ENCODE results near the gene PRKCB.

PRKCB gene

DNA sequence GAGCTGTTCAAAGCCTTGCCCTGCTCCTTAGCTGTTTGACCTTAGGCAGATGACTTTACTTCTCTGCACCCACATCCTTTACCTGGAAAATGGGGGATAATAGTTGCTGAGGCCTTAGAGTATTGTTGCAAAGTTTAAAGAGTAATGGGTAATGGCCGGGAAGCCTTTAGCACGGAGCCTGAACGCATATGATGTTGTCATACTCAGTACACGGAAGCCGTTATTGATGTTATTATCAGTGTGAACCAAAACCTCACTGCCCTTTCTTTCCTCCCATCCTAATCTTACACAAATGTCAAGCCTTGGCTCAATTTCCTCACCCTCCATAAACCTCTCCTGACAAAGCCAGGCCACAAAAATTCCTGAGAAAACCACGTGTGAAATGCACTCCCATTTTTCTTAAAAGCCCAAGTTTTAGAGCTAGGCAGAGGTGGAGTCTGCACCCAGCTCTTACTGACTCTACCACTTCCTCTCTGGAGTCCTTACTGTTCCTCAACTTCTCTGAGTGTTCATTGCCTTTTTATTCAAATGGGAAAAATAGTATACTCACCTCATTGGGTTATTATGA, 353.1 kb downstream of the PRKCB start:
- Mint-ChIP-seq H3K4me1 (ENCODE audit: low read depth) (no peaks in the 10 kb centered on the region), H3K27me3 (no peaks in the 10 kb centered on the region), H3K27ac (no peak overlapping the region), H3K36me3 (ENCODE audit: low read depth) (peaks cover 76% of the 10 kb centered on the region), H3K9me3 (no peaks in the 10 kb centered on the region), H3K4me3 (no peak overlapping the region)
- intact Hi-C loops (cut with micrococcal nuclease), result no loop called here

DNA sequence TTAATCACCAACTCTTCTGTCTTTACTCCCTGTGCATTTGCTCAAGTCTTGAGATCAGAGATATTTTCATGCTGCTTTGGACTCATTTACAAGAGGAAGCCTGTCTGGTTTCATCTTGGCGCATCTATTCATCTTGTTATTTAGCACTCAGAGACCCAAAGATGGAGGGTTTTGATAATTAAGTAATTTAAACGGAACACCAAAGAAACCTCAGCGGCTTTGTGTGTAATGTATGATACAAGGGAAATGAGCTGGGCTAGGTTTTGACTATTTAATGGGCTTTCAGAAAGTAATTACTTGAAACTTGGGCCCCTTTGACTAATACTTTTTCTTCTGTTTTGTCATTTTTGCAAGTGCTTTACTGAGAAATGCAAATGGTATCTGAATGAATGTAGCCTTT, 354.2 kb downstream of the PRKCB start:
- H3K4me1 Mint-ChIP-seq (ENCODE audit: low read depth), result no peaks in the 10 kb centered on the region
- intact Hi-C loops (cut with micrococcal nuclease), result no loop called here
- H3K27me3 Mint-ChIP-seq, result no peaks in the 10 kb centered on the region
- H3K4me3 Mint-ChIP-seq, result no peak overlapping the region
- H3K9me3 Mint-ChIP-seq, result no peaks in the 10 kb centered on the region
- peaks cover 76% of the 10 kb centered on the region for H3K36me3 Mint-ChIP-seq (ENCODE audit: low read depth)
- H3K27ac Mint-ChIP-seq, result no peak overlapping the region

DNA sequence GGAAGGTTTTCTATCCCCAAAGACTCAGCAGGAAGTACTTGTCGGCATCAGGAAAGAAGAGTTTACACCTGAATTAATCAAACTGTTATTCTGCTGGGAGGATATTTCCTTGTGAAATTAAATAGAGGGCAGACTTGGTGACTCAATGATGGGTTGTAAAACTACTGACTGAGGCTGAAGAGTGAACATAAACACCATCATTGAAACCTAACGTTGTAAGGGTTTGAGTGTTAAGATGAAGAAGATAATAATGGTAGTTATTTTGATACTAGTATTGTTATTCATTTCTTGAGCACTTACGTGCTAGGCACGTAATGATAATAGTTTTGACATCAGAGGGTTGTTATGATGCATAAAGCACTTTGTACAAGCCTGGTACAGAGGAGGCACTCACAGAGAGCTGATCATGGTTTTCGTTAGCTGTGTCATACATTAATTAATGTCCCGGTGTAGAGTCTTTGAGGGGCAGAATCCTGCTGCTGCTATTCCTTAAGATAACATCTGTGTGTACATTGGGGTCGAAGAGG, 356.2 kb downstream of the PRKCB start:
- intact Hi-C loops (cut with micrococcal nuclease), result no loop called here
- H3K9me3 Mint-ChIP-seq, result no peaks in the 10 kb centered on the region
- H3K27me3 Mint-ChIP-seq, result no peaks in the 10 kb centered on the region
- H3K27ac Mint-ChIP-seq, result no peak overlapping the region
- no peaks in the 10 kb centered on the region for H3K4me1 Mint-ChIP-seq (ENCODE audit: low read depth)
- H3K36me3 Mint-ChIP-seq (ENCODE audit: low read depth), result peaks cover 70% of the 10 kb centered on the region
- no peak overlapping the region for H3K4me3 Mint-ChIP-seq

DNA sequence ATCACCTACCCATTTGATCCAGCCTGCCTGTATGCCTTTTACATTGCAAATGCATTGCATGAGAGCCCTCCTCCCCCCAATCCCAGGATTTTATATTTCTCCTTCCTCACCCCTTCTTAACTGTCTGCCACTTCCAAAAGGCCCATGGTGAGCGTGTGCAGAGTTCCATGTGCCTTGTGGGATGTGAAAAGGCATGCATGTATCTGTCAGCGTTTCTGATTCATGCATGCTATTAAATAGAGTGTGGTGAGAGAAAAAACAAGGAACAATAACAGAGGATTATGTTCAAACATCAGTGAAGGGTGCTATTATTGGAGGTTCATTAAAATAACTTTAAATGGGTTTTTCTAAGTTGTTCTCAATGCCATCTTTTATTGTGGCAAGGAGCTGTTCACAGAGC, 359.4 kb downstream of the PRKCB start:
- no peaks in the 10 kb centered on the region for H3K27me3 Mint-ChIP-seq

DNA sequence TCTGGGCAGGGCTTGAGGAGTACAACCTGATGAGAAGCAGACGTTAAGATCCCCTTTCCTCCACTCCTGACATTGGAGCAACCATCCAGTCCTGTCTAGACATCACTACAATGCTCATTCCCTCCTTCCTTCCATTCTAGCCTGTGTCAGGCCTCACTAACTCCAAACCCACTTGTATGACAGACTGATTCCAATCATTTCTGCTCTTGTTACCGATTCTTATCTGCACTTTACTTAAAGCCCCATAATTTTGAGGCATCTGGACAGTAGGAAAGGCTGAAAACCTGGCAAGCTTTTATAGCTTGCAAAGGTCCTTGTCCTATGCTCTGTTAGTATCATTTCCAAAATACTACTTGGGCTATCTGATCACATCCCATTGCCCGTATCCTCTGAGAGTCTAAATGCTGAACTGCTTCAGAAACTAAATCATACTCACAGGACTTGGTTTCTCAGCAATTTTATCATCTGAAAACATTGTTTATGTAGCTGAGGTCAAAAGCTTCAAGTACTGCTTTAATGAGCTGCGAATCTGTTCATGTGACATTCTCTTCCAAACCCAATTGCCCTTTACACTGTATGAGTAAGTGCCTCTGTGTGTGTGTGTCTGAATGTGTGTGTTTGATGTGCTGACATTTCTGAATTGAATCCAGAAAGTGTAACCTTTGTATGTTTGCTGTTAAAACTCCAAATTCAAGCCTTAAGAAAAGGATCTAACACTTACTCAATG, 363.2 kb downstream of the PRKCB start:
- no peaks in the 10 kb centered on the region for H3K4me1 Mint-ChIP-seq (ENCODE audit: low read depth)
- no peaks in the 10 kb centered on the region for H3K9me3 Mint-ChIP-seq
- H3K27me3 Mint-ChIP-seq, result no peaks in the 10 kb centered on the region
- H3K27ac Mint-ChIP-seq, result no peak overlapping the region
- no peak overlapping the region for H3K4me3 Mint-ChIP-seq
- intact Hi-C loops (cut with micrococcal nuclease), result no loop called here
- H3K36me3 Mint-ChIP-seq (ENCODE audit: low read depth), result peaks cover 51% of the 10 kb centered on the region

More for the DNA sequence above, 359.4 kb downstream of the PRKCB start:
- intact Hi-C loops (cut with micrococcal nuclease), result no loop called here
- Mint-ChIP-seq H3K36me3 (ENCODE audit: low read depth) (peaks cover 67% of the 10 kb centered on the region), H3K4me1 (ENCODE audit: low read depth) (no peaks in the 10 kb centered on the region), H3K27ac (no peak overlapping the region), H3K9me3 (no peaks in the 10 kb centered on the region), H3K4me3 (no peak overlapping the region)

DNA sequence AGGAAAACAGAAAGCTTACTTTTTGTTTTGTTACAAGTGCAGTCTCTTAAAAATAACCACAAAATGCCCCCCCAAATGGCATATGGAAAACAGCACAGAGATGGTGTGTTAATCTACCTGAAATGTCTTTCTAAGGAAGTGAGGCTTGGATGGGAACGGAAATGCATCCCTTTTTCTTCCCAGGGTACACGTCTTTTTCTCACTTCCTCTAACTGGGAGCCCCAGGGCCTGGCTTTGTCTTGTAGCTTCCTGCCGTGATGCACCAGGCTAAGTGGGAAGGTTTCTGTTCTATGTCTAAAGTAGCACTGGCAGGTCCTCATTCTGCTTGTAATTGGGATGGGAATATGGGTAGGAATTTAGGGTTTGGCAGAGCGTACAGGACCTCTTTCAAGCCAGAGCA, 367.9 kb downstream of the PRKCB start:
- Mint-ChIP-seq H3K36me3 (ENCODE audit: low read depth) (peaks cover 46% of the 10 kb centered on the region), H3K9me3 (no peaks in the 10 kb centered on the region), H3K27me3 (no peaks in the 10 kb centered on the region), H3K4me3 (no peak overlapping the region), H3K27ac (no peak overlapping the region), H3K4me1 (ENCODE audit: low read depth) (no peaks in the 10 kb centered on the region)
- intact Hi-C loops (cut with micrococcal nuclease), result no loop called here

DNA sequence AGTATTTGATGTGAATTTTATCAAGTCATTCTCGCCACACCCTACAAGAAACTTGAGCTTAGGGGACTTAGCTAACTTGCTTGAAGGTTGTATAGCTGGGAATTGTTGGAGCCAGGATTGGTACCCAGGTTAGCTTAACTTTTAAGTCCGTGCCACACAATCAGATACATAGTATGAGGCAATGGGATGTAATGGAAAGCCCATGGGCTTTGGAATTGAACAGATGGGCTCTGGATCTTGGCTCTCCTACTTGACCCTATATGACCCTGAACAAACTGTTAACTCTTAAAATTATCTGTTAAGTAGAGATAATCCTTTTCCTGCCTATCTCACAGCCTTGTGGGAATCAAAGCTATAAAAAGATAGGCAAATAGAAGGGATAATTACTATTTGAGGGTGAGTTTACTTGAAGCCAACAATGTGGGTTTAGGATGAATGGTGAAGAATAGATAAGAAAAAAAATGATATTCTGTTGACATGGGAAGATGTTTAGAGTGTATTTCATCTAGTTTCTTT, 368.4 kb downstream of the PRKCB start:
- intact Hi-C loops (cut with micrococcal nuclease), result no loop called here
- H3K4me1 Mint-ChIP-seq (ENCODE audit: low read depth), result no peaks in the 10 kb centered on the region
- no peak overlapping the region for H3K4me3 Mint-ChIP-seq
- no peaks in the 10 kb centered on the region for H3K9me3 Mint-ChIP-seq
- H3K27ac Mint-ChIP-seq, result no peak overlapping the region
- peaks cover 43% of the 10 kb centered on the region for H3K36me3 Mint-ChIP-seq (ENCODE audit: low read depth)
- no peaks in the 10 kb centered on the region for H3K27me3 Mint-ChIP-seq

DNA sequence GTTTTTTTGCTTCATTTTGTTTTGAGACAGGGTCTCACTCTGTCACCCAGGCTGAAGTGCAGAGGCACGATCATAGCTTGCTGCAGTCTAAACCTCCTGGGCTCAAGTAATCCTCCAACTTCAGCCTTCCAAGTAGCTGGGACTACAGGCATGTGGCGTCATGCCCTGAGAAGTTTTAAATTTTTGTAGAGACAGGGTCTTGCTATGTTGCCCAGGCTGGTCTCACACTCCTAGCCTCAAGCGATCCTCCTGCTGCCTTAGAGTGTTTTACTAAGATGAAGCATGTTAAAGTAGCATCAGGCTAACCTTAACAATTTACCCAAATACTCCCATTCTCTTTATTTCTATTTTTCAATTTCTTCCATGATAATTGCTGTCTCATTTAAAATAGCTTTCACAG, 371.1 kb downstream of the PRKCB start:
- Mint-ChIP-seq H3K27me3 (no peaks in the 10 kb centered on the region), H3K27ac (no peak overlapping the region), H3K4me1 (ENCODE audit: low read depth) (no peaks in the 10 kb centered on the region), H3K4me3 (no peak overlapping the region), H3K9me3 (no peaks in the 10 kb centered on the region), H3K36me3 (ENCODE audit: low read depth) (peaks cover 42% of the 10 kb centered on the region)
- intact Hi-C loops (cut with micrococcal nuclease), result no loop called here

DNA sequence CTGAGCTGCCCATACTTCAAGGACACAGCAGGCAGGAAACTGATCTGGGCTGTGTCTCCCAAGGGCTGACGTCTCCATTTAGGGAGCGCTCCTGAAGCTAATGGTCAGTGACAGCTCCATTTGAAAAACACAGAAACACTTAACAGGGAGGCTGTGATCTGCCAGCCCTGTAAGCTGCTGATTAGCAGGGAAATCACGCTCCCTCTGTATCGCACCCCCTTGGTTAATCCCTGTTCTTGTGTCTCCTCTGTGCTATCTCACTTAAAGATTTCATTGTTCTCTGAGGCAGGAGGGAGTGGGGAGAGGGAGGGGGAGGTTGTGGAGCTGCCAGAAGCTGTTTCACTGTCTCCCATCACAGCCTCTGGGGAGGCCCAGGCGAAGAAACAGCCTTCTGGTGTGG, 372.9 kb downstream of the PRKCB start:
- H3K27me3 Mint-ChIP-seq, result no peaks in the 10 kb centered on the region
- H3K4me1 Mint-ChIP-seq (ENCODE audit: low read depth), result no peaks in the 10 kb centered on the region
- no peak overlapping the region for H3K27ac Mint-ChIP-seq
- no peak overlapping the region for H3K4me3 Mint-ChIP-seq
- H3K36me3 Mint-ChIP-seq (ENCODE audit: low read depth), result peaks cover 43% of the 10 kb centered on the region
- intact Hi-C loops (cut with micrococcal nuclease), result no loop called here
- H3K9me3 Mint-ChIP-seq, result no peaks in the 10 kb centered on the region

DNA sequence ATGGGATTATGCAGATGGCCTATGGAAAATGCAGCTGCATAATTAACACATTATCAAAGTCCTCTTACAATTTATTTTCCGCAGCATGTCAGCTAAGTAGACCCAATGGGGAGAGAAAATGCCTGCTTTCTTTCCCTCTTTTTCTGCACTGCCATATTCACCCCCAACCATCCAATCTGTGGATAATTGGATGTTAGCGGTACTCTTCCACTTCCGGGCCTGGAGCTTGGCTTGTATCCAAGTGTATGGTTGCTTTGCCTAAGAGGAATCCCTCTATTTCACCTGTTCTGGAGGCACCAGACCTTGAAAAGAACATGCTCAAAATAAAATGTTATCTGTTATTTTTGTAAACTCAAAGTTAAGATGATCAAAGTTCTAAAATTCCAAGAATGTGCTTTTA, 379.2 kb downstream of the PRKCB start:
- Mint-ChIP-seq H3K27ac (no peak overlapping the region), H3K27me3 (no peaks in the 10 kb centered on the region), H3K4me3 (no peak overlapping the region), H3K4me1 (ENCODE audit: low read depth) (no peaks in the 10 kb centered on the region), H3K9me3 (no peaks in the 10 kb centered on the region), H3K36me3 (ENCODE audit: low read depth) (peaks cover 32% of the 10 kb centered on the region)
- intact Hi-C loops (cut with micrococcal nuclease), result no loop called here

DNA sequence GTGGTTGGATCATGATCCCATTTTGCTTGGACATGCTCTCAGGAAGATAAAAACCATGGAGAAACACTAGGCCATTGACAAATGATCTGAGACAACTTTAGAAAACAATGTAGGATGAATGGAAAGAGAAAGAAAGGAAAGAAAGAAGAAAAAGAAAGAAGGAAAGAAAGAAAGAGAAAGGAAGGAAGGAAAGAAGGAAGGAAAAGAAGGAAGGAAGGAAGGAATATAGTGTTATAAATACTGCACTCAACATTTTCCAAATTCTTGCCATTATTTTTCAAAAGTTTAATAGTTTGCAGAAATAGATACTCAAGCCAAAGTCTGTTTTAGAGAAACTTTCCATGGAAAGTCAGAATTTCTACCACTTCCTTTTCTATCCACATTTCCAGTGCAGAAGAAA, 381.2 kb downstream of the PRKCB start:
- Mint-ChIP-seq H3K27ac (no peak overlapping the region), H3K36me3 (ENCODE audit: low read depth) (peaks cover 26% of the 10 kb centered on the region), H3K4me1 (ENCODE audit: low read depth) (no peaks in the 10 kb centered on the region), H3K4me3 (no peak overlapping the region), H3K27me3 (no peaks in the 10 kb centered on the region), H3K9me3 (no peaks in the 10 kb centered on the region)
- intact Hi-C loops (cut with micrococcal nuclease), result no loop called here

DNA sequence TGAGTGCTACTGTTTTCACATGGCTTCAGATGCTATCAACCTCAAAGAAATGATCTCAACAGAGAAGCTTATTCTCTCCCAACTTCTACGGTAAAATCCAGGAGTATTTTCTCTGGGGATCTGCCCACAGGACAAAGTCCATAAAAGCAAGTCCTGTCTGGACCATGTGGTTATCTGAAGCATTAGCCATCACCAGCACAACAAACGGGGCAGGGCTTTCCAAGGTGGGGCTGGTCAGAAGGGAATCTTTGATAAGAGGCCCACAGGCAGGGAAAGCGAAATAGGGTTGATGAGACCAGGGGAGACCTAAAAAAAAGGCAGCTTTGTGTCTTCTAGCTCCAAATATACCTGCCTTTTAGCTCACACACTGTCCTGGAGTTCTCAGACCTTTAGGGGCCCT, 381.7 kb downstream of the PRKCB start:
- H3K4me1 Mint-ChIP-seq (ENCODE audit: low read depth), result no peaks in the 10 kb centered on the region
- no peaks in the 10 kb centered on the region for H3K9me3 Mint-ChIP-seq
- intact Hi-C loops (cut with micrococcal nuclease), result no loop called here
- H3K27me3 Mint-ChIP-seq, result no peaks in the 10 kb centered on the region
- no peak overlapping the region for H3K4me3 Mint-ChIP-seq
- no peak overlapping the region for H3K27ac Mint-ChIP-seq
- peaks cover 25% of the 10 kb centered on the region for H3K36me3 Mint-ChIP-seq (ENCODE audit: low read depth)

DNA sequence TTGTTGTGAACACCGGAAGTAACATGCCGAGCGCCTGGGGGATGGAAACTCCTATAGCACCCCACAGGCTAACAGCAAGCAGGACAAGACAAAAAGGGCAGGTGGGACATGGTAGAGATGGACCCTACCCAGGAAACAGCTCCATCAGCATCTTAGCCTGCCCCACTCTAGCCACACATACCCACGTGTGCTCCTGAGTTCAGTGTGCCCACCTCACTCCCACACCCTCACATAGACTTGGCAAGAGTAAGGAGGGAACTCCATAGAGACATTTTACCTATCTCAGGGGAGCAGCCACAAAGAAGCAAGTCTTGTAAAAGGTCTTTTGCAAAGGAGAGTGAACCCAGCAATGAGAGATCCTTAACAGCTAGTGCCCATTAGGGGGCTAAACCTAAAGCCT, 382.5 kb downstream of the PRKCB start:
- H3K27ac Mint-ChIP-seq, result no peak overlapping the region
- H3K36me3 Mint-ChIP-seq (ENCODE audit: low read depth), result peaks cover 20% of the 10 kb centered on the region

DNA sequence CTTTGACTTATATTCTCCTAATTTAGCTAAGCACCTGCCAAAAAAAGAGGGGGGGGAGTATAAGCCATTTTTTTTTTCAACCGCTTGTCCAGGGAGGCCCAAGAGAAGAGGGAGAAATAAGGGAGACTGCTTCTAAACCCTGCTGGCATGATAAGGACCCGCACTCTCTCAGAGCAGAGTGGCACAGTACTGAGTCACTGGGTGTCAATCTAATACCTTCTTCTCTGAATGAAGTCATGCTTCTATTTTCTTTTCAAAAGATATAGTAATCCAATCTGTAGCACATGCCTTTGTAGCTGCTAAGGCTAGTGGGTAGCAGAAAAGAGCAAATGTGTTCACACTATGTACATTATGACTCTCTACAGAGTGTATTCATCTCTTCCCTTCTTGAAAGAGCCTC, 385.4 kb downstream of the PRKCB start:
- H3K4me3 Mint-ChIP-seq, result no peak overlapping the region
- no peaks in the 10 kb centered on the region for H3K9me3 Mint-ChIP-seq
- H3K36me3 Mint-ChIP-seq (ENCODE audit: low read depth), result peaks cover 6% of the 10 kb centered on the region
- no peaks in the 10 kb centered on the region for H3K4me1 Mint-ChIP-seq (ENCODE audit: low read depth)
- intact Hi-C loops (cut with micrococcal nuclease), result no loop called here
- peaks cover 2% of the 10 kb centered on the region for H3K27me3 Mint-ChIP-seq
- H3K27ac Mint-ChIP-seq, result no peak overlapping the region

More for the DNA sequence above, 382.5 kb downstream of the PRKCB start:
- Mint-ChIP-seq H3K4me3 (no peak overlapping the region), H3K9me3 (no peaks in the 10 kb centered on the region), H3K4me1 (ENCODE audit: low read depth) (no peaks in the 10 kb centered on the region), H3K27me3 (no peaks in the 10 kb centered on the region)
- intact Hi-C loops (cut with micrococcal nuclease), result no loop called here
